ENCODE data around the gene R3HDML.
"Not testable (repeated sequence)": the region's sequence is repeated elsewhere in the genome, so short reads cannot be mapped to it uniquely, and the experiment has no call there.

Gene R3HDML

GRCh38 chr20:44324343-44324742 lies 12.5 kb upstream of the R3HDML start:
- Histone ChIP-seq H3K36me3 (no peaks in the 10 kb centered on the region), H3K4me1 (ENCODE audit: control insufficient read depth in 1 of 2, insufficient read depth in 1 of 2, low read depth in 1 of 2, low read length in 1 of 2) (no peaks in the 10 kb centered on the region), H3K4me3 (ENCODE audit: low read depth in 1 of 2, low read length in 1 of 2) (no peak overlapping the region), H3K9me3 (no peaks in the 10 kb centered on the region), H3K27me3 (peaks cover 79% of the 10 kb centered on the region), H3K27ac (no peak overlapping the region)
- no peak for TF ChIP-seq CTCF (IDR thresholded peaks at IDR 0.05)

GRCh38 chr20:44326391-44327159 lies 10.3 kb upstream of the R3HDML start:
- Histone ChIP-seq H3K27ac (no peak overlapping the region), H3K27me3 (peaks cover 69% of the 10 kb centered on the region), H3K36me3 (no peaks in the 10 kb centered on the region), H3K4me3 (ENCODE audit: low read depth in 1 of 2, low read length in 1 of 2) (no peak overlapping the region), H3K4me1 (ENCODE audit: control insufficient read depth in 1 of 2, insufficient read depth in 1 of 2, low read depth in 1 of 2, low read length in 1 of 2) (no peaks in the 10 kb centered on the region), H3K9me3 (no peaks in the 10 kb centered on the region)
- no peak for TF ChIP-seq CTCF (IDR thresholded peaks at IDR 0.05)

GRCh38 chr20:44327748-44328147 lies 9.1 kb upstream of the R3HDML start:
- H3K4me1 ChIP-seq (ENCODE audit: control insufficient read depth in 1 of 2, insufficient read depth in 1 of 2, low read depth in 1 of 2, low read length in 1 of 2); H3K27ac ChIP-seq; H3K36me3 ChIP-seq; H3K9me3 ChIP-seq; H3K4me3 ChIP-seq (ENCODE audit: low read depth in 1 of 2, low read length in 1 of 2): not testable (repeated sequence)
- peaks cover 66% of the 10 kb centered on the region for H3K27me3 ChIP-seq

GRCh38 chr20:44328428-44328827 lies 8.4 kb upstream of the R3HDML start:
- Histone ChIP-seq H3K4me3 (ENCODE audit: low read depth in 1 of 2, low read length in 1 of 2) (no peak overlapping the region), H3K4me1 (ENCODE audit: control insufficient read depth in 1 of 2, insufficient read depth in 1 of 2, low read depth in 1 of 2, low read length in 1 of 2) (no peaks in the 10 kb centered on the region), H3K9me3 (no peaks in the 10 kb centered on the region), H3K36me3 (no peaks in the 10 kb centered on the region), H3K27ac (no peak overlapping the region), H3K27me3 (peaks cover 60% of the 10 kb centered on the region)
- no peak for TF ChIP-seq CTCF (IDR thresholded peaks at IDR 0.05)

- H3K36me3 ChIP-seq: no peaks in the 10 kb centered on the region
- H3K9me3 ChIP-seq: no peaks in the 10 kb centered on the region
- H3K4me1 ChIP-seq (ENCODE audit: control insufficient read depth in 1 of 2, insufficient read depth in 1 of 2, low read depth in 1 of 2, low read length in 1 of 2): no peaks in the 10 kb centered on the region
- no peak overlapping the region for H3K27ac ChIP-seq
- no peak for TF ChIP-seq CTCF (IDR thresholded peaks at IDR 0.05)
- H3K27me3 ChIP-seq: peaks cover 53% of the 10 kb centered on the region
- H3K4me3 ChIP-seq (ENCODE audit: low read depth in 1 of 2, low read length in 1 of 2): no peak overlapping the region
These were observed 5.6 kb upstream of the R3HDML start for GRCh38 chr20:44331201-44331600.

- no peak overlapping the region for H3K27ac ChIP-seq
- no peaks in the 10 kb centered on the region for H3K36me3 ChIP-seq
- H3K4me3 ChIP-seq (ENCODE audit: low read depth in 1 of 2, low read length in 1 of 2): no peak overlapping the region
- no peak for TF ChIP-seq CTCF (IDR thresholded peaks at IDR 0.05)
- H3K4me1 ChIP-seq (ENCODE audit: control insufficient read depth in 1 of 2, insufficient read depth in 1 of 2, low read depth in 1 of 2, low read length in 1 of 2): no peaks in the 10 kb centered on the region
- peaks cover 38% of the 10 kb centered on the region for H3K27me3 ChIP-seq
- no peaks in the 10 kb centered on the region for H3K9me3 ChIP-seq
These were observed 2.5 kb upstream of the R3HDML start for GRCh38 chr20:44334306-44334705.

Data from neutrophil (primary cell).